K562 (cell line): ENCODE measurements around the gene TDRD12. TPM values are rescaled to one million over a fixed set of nuclear protein-coding genes. Genes with fewer than 3 reads are reported as not detected.

Source experiments
- ATAC-seq: fragments of 200-7000 bp; cut with Tn5 transposase; 3 replicates; pipeline ENCODE4 v1.9.1; 2020; ENCODE audit warnings: moderate library complexity
- BruUV-seq: library from RNA; stranded (reverse); fragments of 400-500 nt; replicated peaks from 2 replicates; lab custom pipeline; 2021; lab: Mats Ljungman, UMichigan
- CTCF ChIA-PET: fragments of 300-600 bp; formaldehyde crosslinking; extraction: SDS; loops from one replicate; lab custom pipeline; 2021; ENCODE audit warnings: low intra/inter-chr PET ratio; lab: Yijun Ruan, JAX
- POLR2A ChIA-PET: fragments of 300-600, 350-650 bp; sonication (Branson Sonifier 250); formaldehyde crosslinking; extraction: SDS; loops from one replicate; lab custom pipeline; 2021; ENCODE audit warnings: antibody characterized with exemption, inconsistent platforms; lab: Yijun Ruan, JAX
- DNase-seq, 4 experiments: peaks; one replicate each; pipeline versions ENCODE4 v3.0.0 to v3.0.0-alpha.2; 2011 to 2018; ENCODE audit warnings: low spot score in 3 of 4, mixed read lengths in 3 of 4; ENCODE audit errors: extremely low read depth in 1 of 4
- FAIRE-seq: peaks from 2 replicates; lab custom pipeline; 2011; peaks lifted over from hg19 to GRCh38; lab: Jason Lieb, UNC
- H2AFZ ChIP-seq: 2 replicates; pipeline ENCODE4 v1.6.0; 2011; ENCODE audit warnings: low read depth, low read length, control low read depth, inconsistent platforms
- H3K27ac ChIP-seq: fragments of 200-600 bp; 3 replicates; pipeline ENCODE4 v1.8.0; 2011; ENCODE audit warnings: low read depth, mild to moderate bottlenecking, control low read depth, inconsistent platforms, low read length, moderate library complexity, mixed read lengths; ENCODE audit errors: extremely low read depth
- H3K27me3 ChIP-seq, 2 experiments: fragments of 300-600 bp in 1 of 2; 2 replicates in 1 of 2; 3 replicates in 1 of 2; pipeline versions ENCODE4 v1.6.0 to v1.8.0; 2011; ENCODE audit warnings: inconsistent platforms in 2 of 2, low read length in 2 of 2, mild to moderate bottlenecking in 1 of 2, mixed read lengths in 1 of 2, moderate library complexity in 1 of 2; ENCODE audit not compliant: control insufficient read depth in 2 of 2, insufficient read depth in 2 of 2
- H3K36me3 ChIP-seq: fragments of 300-600 bp; 3 replicates; pipeline ENCODE4 v1.8.0; 2011; ENCODE audit warnings: mild to moderate bottlenecking, low read length, inconsistent platforms; ENCODE audit not compliant: control insufficient read depth, insufficient read depth
- H3K4me1 ChIP-seq, 2 experiments: fragments of 200-600 bp in 1 of 2; replicated peaks in 1 of 2; 2 replicates in 1 of 2; 3 replicates in 1 of 2; pipeline versions ENCODE4 v1.5.1 to v1.8.0; 2011; ENCODE audit warnings: inconsistent platforms in 2 of 2, low read length in 2 of 2, mild to moderate bottlenecking in 1 of 2, mixed read lengths in 1 of 2, moderate library complexity in 1 of 2; ENCODE audit not compliant: control insufficient read depth in 2 of 2, insufficient read depth in 2 of 2
- H3K4me2 ChIP-seq: 2 replicates; pipeline ENCODE4 v1.6.1; 2011; ENCODE audit warnings: low read length, control low read depth, inconsistent platforms, mixed read lengths; ENCODE audit not compliant: insufficient read depth
- H3K4me3 ChIP-seq: fragments of 200-600 bp; sonication (generic), shearing (Covaris generic); 2 replicates; pipeline ENCODE4 v1.5.1; 2016; ENCODE audit warnings: control low read depth, inconsistent platforms
- H3K79me2 ChIP-seq: fragments of 200-600 bp; 3 replicates; pipeline ENCODE4 v1.8.0; 2011; ENCODE audit warnings: low read length, inconsistent platforms; ENCODE audit not compliant: control insufficient read depth, insufficient read depth
- H3K9ac ChIP-seq, 2 experiments: 2 replicates each; pipeline versions ENCODE4 v1.6.0 to v1.6.1; 2011; ENCODE audit warnings: low read depth in 2 of 2, low read length in 2 of 2, control low read depth in 1 of 2, inconsistent platforms in 1 of 2, mild to moderate bottlenecking in 1 of 2, mixed read lengths in 1 of 2; ENCODE audit not compliant: insufficient read depth in 1 of 2
- H3K9me1 ChIP-seq: one replicate; pipeline ENCODE4 v1.6.0; 2011; ENCODE audit warnings: inconsistent platforms, mild to moderate bottlenecking, low read length, moderate library complexity; ENCODE audit not compliant: control insufficient read depth, insufficient read depth
- H3K9me3 ChIP-seq: replicated peaks from 2 replicates; pipeline ENCODE4 v1.5.1; 2011; ENCODE audit warnings: low read depth, low read length, inconsistent platforms; ENCODE audit not compliant: control insufficient read depth, insufficient read depth
- H4K20me1 ChIP-seq: replicated peaks from 2 replicates; pipeline ENCODE4 v1.6.1; 2011; ENCODE audit warnings: low read length, inconsistent platforms, mixed read lengths; ENCODE audit not compliant: control insufficient read depth, insufficient read depth
- ATF4 ChIP-seq: fragments of 450-650 bp; formaldehyde crosslinking; IDR thresholded peaks from 2 replicates; pipeline ENCODE4 v1.4.0; 2022; ENCODE audit warnings: mild to moderate bottlenecking, moderate library complexity
- CREM ChIP-seq: IDR thresholded peaks from 2 replicates; pipeline ENCODE4 v1.6.1; 2014; ENCODE audit warnings: antibody characterized with exemption, low read depth
- HDAC3 ChIP-seq: fragments of 450-650 bp; IDR thresholded peaks from 2 replicates; pipeline ENCODE4 v1.6.1; 2018; ENCODE audit warnings: borderline replicate concordance, mild to moderate bottlenecking, moderate library complexity; ENCODE audit not compliant: partially characterized antibody
- KAT7 ChIP-seq: sonication (generic); formaldehyde crosslinking; IDR thresholded peaks from 2 replicates; pipeline ENCODE4 v1.8.0; 2022; ENCODE audit warnings: missing genetic modification reagents, mild to moderate bottlenecking, borderline replicate concordance
- KDM1A ChIP-seq, 2 experiments: fragments of 450-650 bp; IDR thresholded peaks; 2 replicates each; pipeline ENCODE4 v1.6.1; 2016; ENCODE audit warnings: mild to moderate bottlenecking in 2 of 2
- KDM5B ChIP-seq: fragments of 200-600 bp; sonication (generic); IDR thresholded peaks from 2 replicates; pipeline ENCODE4 v1.6.1; 2012; ENCODE audit warnings: low read depth, mild to moderate bottlenecking, moderate library complexity, low read length, control low read depth, inconsistent platforms; ENCODE audit not compliant: insufficient replicate concordance
- KLF1 ChIP-seq: fragments of 450-650 bp; IDR thresholded peaks from 2 replicates; pipeline ENCODE4 v1.6.1; 2016; ENCODE audit warnings: missing genetic modification characterization, missing compliant biosample characterization
- MYC ChIP-seq, 2 experiments: fragments of 250-450 bp in 1 of 2; sonication (Bioruptor Pico) in 1 of 2; IDR thresholded peaks; 2 replicates each; pipeline versions ENCODE4 v1.5.1 to v1.6.1; 2012 to 2021; ENCODE audit warnings: low read depth in 2 of 2, borderline replicate concordance in 1 of 2, improper control_type of control experiment in 1 of 2, low read length in 1 of 2, mild to moderate bottlenecking in 1 of 2, moderate library complexity in 1 of 2
- NR2C2 ChIP-seq, 2 experiments: fragments of 200-800 bp in 1 of 2; sonication (Bioruptor generic) in 1 of 2; sonication (generic) in 1 of 2; formaldehyde crosslinking in 1 of 2; IDR thresholded peaks; 2 replicates each; pipeline versions ENCODE4 v1.6.1 to v1.8.0; 2016 to 2022; ENCODE audit warnings: mild to moderate bottlenecking in 1 of 2, missing compliant biosample characterization in 1 of 2, missing genetic modification characterization in 1 of 2, missing genetic modification reagents in 1 of 2
- RBBP5 ChIP-seq: fragments of 200-600 bp; sonication (generic); IDR thresholded peaks from 2 replicates; pipeline ENCODE4 v1.6.1; 2012; ENCODE audit warnings: borderline replicate concordance, mild to moderate bottlenecking, low read length, control low read depth, inconsistent platforms; ENCODE audit not compliant: insufficient read depth, poor library complexity, severe bottlenecking
- SAFB ChIP-seq: fragments of 200-400 bp; formaldehyde crosslinking; IDR thresholded peaks from 2 replicates; pipeline ENCODE4 v1.6.1; 2017; ENCODE audit warnings: low read depth, low read length, borderline replicate concordance
- ZBTB1 ChIP-seq: sonication (generic); formaldehyde crosslinking; IDR thresholded peaks from 2 replicates; pipeline ENCODE4 v1.8.1; 2023; ENCODE audit warnings: missing genetic modification reagents, low read depth, mild to moderate bottlenecking, borderline replicate concordance
- ZNF444 ChIP-seq: fragments of 250-450 bp; sonication (Bioruptor Pico); IDR thresholded peaks from 2 replicates; pipeline ENCODE4 v1.4.0; 2020; ENCODE audit warnings: mild to moderate bottlenecking, moderate library complexity
- WGBS: fragments of 100-300 bp; shearing (Covaris generic); methylation state at CpG from one replicate; pipeline ENCODE4 v1.1.6; 2016; ENCODE audit warnings: low coverage, mixed read lengths; ENCODE audit not compliant: insufficient coverage; ENCODE audit errors: missing lambda C conversion rate; 5-methylcytosine and 5-hydroxymethylcytosine counted together
- in situ Hi-C: fragments of 300-500 bp; cut with MboI; formaldehyde crosslinking; loops from 4 replicates; pipeline ENCODE4 v1.15.0; 2018; ENCODE audit warnings: inconsistent platforms, mixed read lengths
- intact Hi-C: fragments of 100-400 bp; cut with micrococcal nuclease; formaldehyde crosslinking; loops from 2 replicates; pipeline ENCODE4 v1.14.2; 2022
- polyA plus RNA-seq, 8 experiments: library from polyadenylated mRNA; depleted of rRNA in 4 of 8; stranded (reverse) in 5 of 8; unstranded in 3 of 8; fragments of >200 nt; fragmentation: Nextera tagmentation in 2 of 8; fragmentation: Illumina TruSeq in 1 of 8; extraction: Ambion mirVana in 2 of 8; extraction: Trizol in 1 of 8; gene quantifications; 2 replicates each; pipeline versions ENCODE4 v1.2.1 to v1.2.3, GENCODE V29; 2011 to 2014; ENCODE audit warnings: inconsistent platforms in 1 of 8, missing spikeins in 1 of 8
- total RNA-seq, 7 experiments: library from RNA; depleted of rRNA in 6 of 7; stranded (reverse); fragments of >200 nt in 6 of 7; fragmentation: Illumina TruSeq in 2 of 7; extraction: Trizol in 2 of 7; gene quantifications; 2 replicates each; pipeline versions ENCODE4 v1.2.1 to v1.2.3, GENCODE V29; 2011 to 2021; ENCODE audit warnings: low replicate concordance in 1 of 7
- TF ChIP-seq, protein P1 (sequence below), 3 experiments: fragments of 200-800 bp in 1 of 3; sonication (Bioruptor generic) in 1 of 3; sonication (generic) in 1 of 3; formaldehyde crosslinking in 1 of 3; IDR thresholded peaks; 2 replicates each; pipeline versions ENCODE4 v1.6.1 to v1.8.0; 2016 to 2022; ENCODE audit warnings: mild to moderate bottlenecking in 2 of 3, missing compliant biosample characterization in 2 of 3, missing genetic modification characterization in 2 of 3, missing genetic modification reagents in 1 of 3

Gene TDRD12
- total and polyA plus RNA-seq, 9 of the 15 experiments (the other 6 are each of a cell fraction or from before 2014, with no cell fraction given) = 0.03 TPM; not detected in 8

GRCh38 chr19:32691952-32692726 is 27.4 kb upstream of the TDRD12 start:
- Histone ChIP-seq H3K4me2 (peak overlapping the region; percentile 96), H4K20me1 (no peaks in the 10 kb centered on the region), H3K4me3 (peak overlapping the region; percentile 73), H3K9ac (peak overlapping the region; percentile 89 to 100), H3K27ac (peak overlapping the region; percentile 86), H3K9me1 (no peaks in the 10 kb centered on the region), H3K4me1 (peaks cover 19 to 34% of the 10 kb centered on the region in 2 experiments; a peak in 4 of 5 replicates), H3K27me3 (no peaks in the 10 kb centered on the region), H3K9me3 (peaks cover 23% of the 10 kb centered on the region), H3K36me3 (peaks cover 33% of the 10 kb centered on the region), H3K79me2 (peaks cover 79% of the 10 kb centered on the region), H2AFZ (peak overlapping the region; percentile 88)
- POLR2A ChIA-PET = interaction anchor here (0.6 to 1.9 kb wide), 12 partner anchors 9 to 672 kb away, joined by 3 to 11 read pairs (median 4); partner anchors contain the start of genes ANKRD27, RGS9BP and ZNF507
- peak; percentile 58 to 76 (median 62) for DNase-seq
- no TSS peak for BruUV-seq
- in situ Hi-C loops (no loop called here), intact Hi-C loops (loop anchor here (10.0 kb wide), 1 partner anchor 283 kb away; the partner anchor contains the start of genes CEP89 and FAAP24)
- peak; percentile 73 for ATAC-seq
- under 1% methylated on average over 85 of the region's 93 CpGs for WGBS
- FAIRE-seq = no peak
- CTCF ChIA-PET = interaction anchor here (0.7 kb wide), 1 partner anchor 1923 kb away, joined by 6 read pairs; no protein-coding TSS in a partner anchor
- TF ChIP-seq ZNF444 (CRISPR knock-in tag) = no peak
- 0 out of 2 replicates have a peak, but pooled peaks have one; percentile 27 for TF ChIP-seq ATF4 (CRISPR knock-in tag)
- TF ChIP-seq HDAC3 = no peak
- 0 out of 2 replicates have a peak, but pooled peaks have one; percentile 51 for TF ChIP-seq KAT7 (CRISPR knock-in tag)
- TF ChIP-seq CREM = peak; percentile 93
- peak; percentile 95 for TF ChIP-seq ZBTB1 (CRISPR knock-in tag)
- peak; percentile 67; the same call in 1 of the 2 replicates for TF ChIP-seq SAFB
- peak; percentile 93 for TF ChIP-seq RBBP5
- peak; percentile 50 for TF ChIP-seq KDM5B
- peak; percentile 68; the same call in 1 of the 2 replicates for TF ChIP-seq KLF1 (tag)
- no peak for TF ChIP-seq KDM1A (IDR thresholded peaks at IDR 0.05)
- TF ChIP-seq NR2C2 (CRISPR knock-in tag; IDR thresholded peaks at IDR 0.05) = peak; percentile 40; the same call in 1 of the 2 replicates
- TF ChIP-seq NR2C2 (tag; IDR thresholded peaks at IDR 0.05) = peak; percentile 49; the same call in 1 of the 2 replicates
- TF ChIP-seq MYC (IDR thresholded peaks at IDR 0.05; ENCODE audit: low read depth, low read length) = peak; percentile 59
- no peak for TF ChIP-seq MYC (CRISPR knock-in tag; IDR thresholded peaks at IDR 0.05; ENCODE audit: borderline replicate concordance, low read depth)
- TF ChIP-seq, protein P1, sequence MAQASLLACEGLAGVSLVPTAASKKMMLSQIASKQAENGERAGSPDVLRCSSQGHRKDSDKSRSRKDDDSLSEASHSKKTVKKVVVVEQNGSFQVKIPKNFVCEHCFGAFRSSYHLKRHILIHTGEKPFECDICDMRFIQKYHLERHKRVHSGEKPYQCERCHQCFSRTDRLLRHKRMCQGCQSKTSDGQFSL (CRISPR knock-in tag; IDR thresholded peaks at IDR 0.05) = 0 out of 2 replicates have a peak, but pooled peaks have one; percentile 26
- TF ChIP-seq, protein P1 (tag; IDR thresholded peaks at IDR 0.05) = no peak
